GM12874 (cell line): Measurements from ENCODE around the gene HNRNPA1L2.

ENCODE experiments used
- CTCF ChIP-seq: IDR thresholded peaks from 2 replicates; pipeline ENCODE4 v1.5.1; 2011; ENCODE audit warnings: low read depth, mild to moderate bottlenecking, control low read depth, low read length, moderate library complexity; ENCODE audit not compliant: insufficient read depth

HNRNPA1L2 gene

GRCh38 chr13:52652196-52652979 is 10.2 kb downstream of the HNRNPA1L2 start, which contains the start of gene SUGT1:
Gene SUGT1, plus strand, starts transcription at chr13:52652836. Its CDS starts 85 bp downstream, at chr13:52652921.
- TF ChIP-seq CTCF: peak; percentile 83

- no peak for TF ChIP-seq CTCF
Measured at GRCh38 chr13:52652980-52653303, 10.7 kb downstream of the HNRNPA1L2 start.

GRCh38 chr13:52659340-52659739 is 17.1 kb downstream of the HNRNPA1L2 start:
- TF ChIP-seq CTCF: no peak

- TF ChIP-seq CTCF: no peak
Measured at GRCh38 chr13:52664272-52664671, 22.0 kb downstream of the HNRNPA1L2 start.

- no peak; the same call in 1 of the 2 replicates for TF ChIP-seq CTCF
Measured at GRCh38 chr13:52665325-52665724, 23.1 kb downstream of the HNRNPA1L2 start.

GRCh38 chr13:52669677-52670076 is 27.4 kb downstream of the HNRNPA1L2 start:
- no peak for TF ChIP-seq CTCF

- TF ChIP-seq CTCF: no peak
Measured at GRCh38 chr13:52670726-52671125, 28.5 kb downstream of the HNRNPA1L2 start.
